Astrocyte (in vitro differentiated cells and primary cell): ENCODE data around the gene UVRAG. TPM values are rescaled to one million over a fixed set of nuclear protein-coding genes. Genes with fewer than 3 reads are reported as not detected.

Experiments used
- DNase-seq: peaks from one replicate; pipeline ENCODE4 v3.0.0-alpha.2; 2010; ENCODE audit warnings: low read depth
- FAIRE-seq: peaks from 2 replicates; lab custom pipeline; 2011; peaks lifted over from hg19 to GRCh38; lab: Jason Lieb, UNC
- H2AFZ ChIP-seq: 2 replicates; pipeline ENCODE4 v1.6.0; 2012; ENCODE audit warnings: low read depth, low read length, inconsistent platforms
- H3K27ac ChIP-seq: 2 replicates; pipeline ENCODE4 v1.5.1; 2011; ENCODE audit warnings: low read depth, low read length, inconsistent platforms
- H3K27me3 ChIP-seq: 2 replicates; pipeline ENCODE4 v1.6.0; 2011; ENCODE audit warnings: low read length, inconsistent platforms; ENCODE audit not compliant: insufficient read depth
- H3K36me3 ChIP-seq: 2 replicates; pipeline ENCODE4 v1.5.1; 2011; ENCODE audit warnings: low read length, inconsistent platforms; ENCODE audit not compliant: insufficient read depth
- H3K4me1 ChIP-seq: 2 replicates; pipeline ENCODE4 v1.5.1; 2011; ENCODE audit warnings: low read length, inconsistent platforms; ENCODE audit not compliant: insufficient read depth
- H3K4me2 ChIP-seq: 2 replicates; pipeline ENCODE4 v1.6.0; 2012; ENCODE audit warnings: low read length, inconsistent platforms
- H3K4me3 ChIP-seq: 2 replicates; pipeline ENCODE4 v1.5.1; 2011; ENCODE audit warnings: low read depth, mild to moderate bottlenecking, low read length, inconsistent platforms; ENCODE audit not compliant: insufficient read depth
- H3K79me2 ChIP-seq: 2 replicates; pipeline ENCODE4 v1.6.0; 2012; ENCODE audit warnings: mild to moderate bottlenecking, low read length, inconsistent platforms; ENCODE audit not compliant: insufficient read depth
- H3K9ac ChIP-seq: 2 replicates; pipeline ENCODE4 v1.6.0; 2012; ENCODE audit warnings: mild to moderate bottlenecking, low read length, inconsistent platforms
- H3K9me3 ChIP-seq: 2 replicates; pipeline ENCODE4 v1.5.1; 2012; ENCODE audit warnings: low read depth, mild to moderate bottlenecking, low read length, inconsistent platforms; ENCODE audit not compliant: insufficient read depth
- H4K20me1 ChIP-seq: 2 replicates; pipeline ENCODE4 v1.6.0; 2012; ENCODE audit warnings: low read length, inconsistent platforms; ENCODE audit not compliant: insufficient read depth
- H3K27ac Mint-ChIP-seq: one replicate; pipeline ENCODE4 v1.8.0; 2021; ENCODE audit warnings: mild to moderate bottlenecking, mixed read lengths; ENCODE audit not compliant: unreplicated experiment
- H3K27me3 Mint-ChIP-seq: one replicate; pipeline ENCODE4 v1.8.0; 2021; ENCODE audit warnings: low read depth, mixed read lengths; ENCODE audit not compliant: unreplicated experiment
- H3K36me3 Mint-ChIP-seq: one replicate; pipeline ENCODE4 v1.8.0; 2021; ENCODE audit warnings: low read depth, mixed read lengths; ENCODE audit not compliant: unreplicated experiment
- H3K4me1 Mint-ChIP-seq: one replicate; pipeline ENCODE4 v1.8.0; 2021; ENCODE audit warnings: low read depth, mixed read lengths; ENCODE audit not compliant: unreplicated experiment
- H3K4me3 Mint-ChIP-seq: one replicate; pipeline ENCODE4 v1.8.0; 2021; ENCODE audit warnings: mild to moderate bottlenecking, moderate library complexity, mixed read lengths; ENCODE audit not compliant: unreplicated experiment
- H3K9me3 Mint-ChIP-seq: one replicate; pipeline ENCODE4 v1.8.0; 2021; ENCODE audit warnings: mild to moderate bottlenecking, mixed read lengths; ENCODE audit not compliant: unreplicated experiment
- EZH2 ChIP-seq: IDR thresholded peaks from 2 replicates; pipeline ENCODE4 v1.6.1; 2012; ENCODE audit warnings: mild to moderate bottlenecking, low read length, inconsistent platforms; ENCODE audit not compliant: insufficient read depth
- total RNA-seq: library from RNA; stranded (reverse); gene quantifications from 2 replicates; pipeline ENCODE4 v1.2.1, GENCODE V29; 2021
- TF ChIP-seq, protein P1 (sequence below): IDR thresholded peaks from 2 replicates; pipeline ENCODE4 v1.5.1; 2011; ENCODE audit warnings: low read depth, mild to moderate bottlenecking, inconsistent platforms, low read length, moderate library complexity; ENCODE audit not compliant: insufficient read depth

UVRAG gene
- total RNA-seq, 1 donor from 2014 or later = 15.3 TPM

DNA sequence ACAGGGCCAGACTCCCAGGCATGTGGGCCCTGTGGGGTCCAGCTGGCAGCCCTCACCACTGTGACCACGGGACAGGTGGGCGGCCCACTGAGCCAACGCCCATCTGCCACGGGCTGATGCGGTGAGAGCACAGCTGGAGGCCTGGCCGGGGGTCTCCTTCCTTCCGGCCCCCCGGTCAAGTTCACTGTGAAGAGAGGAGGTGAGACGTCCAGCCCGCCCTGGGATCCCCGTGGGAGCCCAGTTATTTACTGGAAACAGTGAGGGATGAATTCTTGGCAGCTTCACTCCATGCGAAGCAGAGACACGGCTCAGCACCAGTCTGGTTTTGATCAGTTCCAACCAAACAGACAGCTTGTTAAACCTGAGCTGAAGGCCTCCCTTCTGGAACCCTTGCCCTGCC, 352.6 kb downstream of the UVRAG start:
- DNase-seq (no peak), FAIRE-seq (no peak)
- Histone ChIP-seq H3K27ac (no peak overlapping the region), H3K27me3 (peaks cover 5% of the 10 kb centered on the region), H3K36me3 (no peaks in the 10 kb centered on the region), H3K9me3 (no peaks in the 10 kb centered on the region), H3K4me3 (no peak overlapping the region), H3K4me1 (no peaks in the 10 kb centered on the region), H2AFZ (no peak overlapping the region), H3K79me2 (no peaks in the 10 kb centered on the region), H3K4me2 (no peak overlapping the region), H3K9ac (no peak overlapping the region), H4K20me1 (no peaks in the 10 kb centered on the region)
- H3K27me3 Mint-ChIP-seq = peaks cover 48% of the 10 kb centered on the region
- no peaks in the 10 kb centered on the region for H3K9me3 Mint-ChIP-seq
- no peaks in the 10 kb centered on the region for H3K4me1 Mint-ChIP-seq
- no peak overlapping the region for H3K4me3 Mint-ChIP-seq
- H3K27ac Mint-ChIP-seq = no peak overlapping the region
- TF ChIP-seq, protein P1, sequence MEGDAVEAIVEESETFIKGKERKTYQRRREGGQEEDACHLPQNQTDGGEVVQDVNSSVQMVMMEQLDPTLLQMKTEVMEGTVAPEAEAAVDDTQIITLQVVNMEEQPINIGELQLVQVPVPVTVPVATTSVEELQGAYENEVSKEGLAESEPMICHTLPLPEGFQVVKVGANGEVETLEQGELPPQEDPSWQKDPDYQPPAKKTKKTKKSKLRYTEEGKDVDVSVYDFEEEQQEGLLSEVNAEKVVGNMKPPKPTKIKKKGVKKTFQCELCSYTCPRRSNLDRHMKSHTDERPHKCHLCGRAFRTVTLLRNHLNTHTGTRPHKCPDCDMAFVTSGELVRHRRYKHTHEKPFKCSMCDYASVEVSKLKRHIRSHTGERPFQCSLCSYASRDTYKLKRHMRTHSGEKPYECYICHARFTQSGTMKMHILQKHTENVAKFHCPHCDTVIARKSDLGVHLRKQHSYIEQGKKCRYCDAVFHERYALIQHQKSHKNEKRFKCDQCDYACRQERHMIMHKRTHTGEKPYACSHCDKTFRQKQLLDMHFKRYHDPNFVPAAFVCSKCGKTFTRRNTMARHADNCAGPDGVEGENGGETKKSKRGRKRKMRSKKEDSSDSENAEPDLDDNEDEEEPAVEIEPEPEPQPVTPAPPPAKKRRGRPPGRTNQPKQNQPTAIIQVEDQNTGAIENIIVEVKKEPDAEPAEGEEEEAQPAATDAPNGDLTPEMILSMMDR = no peak
- no peak for TF ChIP-seq EZH2
- no peaks in the 10 kb centered on the region for H3K36me3 Mint-ChIP-seq

DNA sequence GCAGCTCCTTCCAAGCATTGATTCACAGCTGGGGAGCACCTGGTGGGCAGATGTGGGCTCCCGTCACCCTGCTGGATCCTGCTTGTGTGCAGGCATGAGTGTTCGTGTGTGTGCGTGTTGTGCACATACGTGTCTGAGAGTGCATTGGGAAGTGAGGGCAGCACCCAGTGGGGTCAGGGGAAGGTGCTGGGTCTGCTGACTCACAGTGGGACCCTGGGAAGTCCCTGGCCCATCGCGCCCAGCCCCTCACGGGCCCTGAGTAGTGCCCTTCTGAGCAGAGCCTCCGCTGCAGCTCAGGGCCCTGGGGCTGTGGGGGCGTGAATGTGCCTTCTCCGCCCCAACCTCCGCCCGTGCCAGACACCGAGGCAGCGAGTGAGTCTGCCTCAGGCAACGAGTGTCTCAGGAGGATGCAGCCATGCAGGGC, 354.5 kb downstream of the UVRAG start:
- peaks cover 8% of the 10 kb centered on the region for H3K27me3 ChIP-seq
- Mint-ChIP-seq H3K4me1 (no peaks in the 10 kb centered on the region), H3K27me3 (peaks cover 48% of the 10 kb centered on the region)

DNA sequence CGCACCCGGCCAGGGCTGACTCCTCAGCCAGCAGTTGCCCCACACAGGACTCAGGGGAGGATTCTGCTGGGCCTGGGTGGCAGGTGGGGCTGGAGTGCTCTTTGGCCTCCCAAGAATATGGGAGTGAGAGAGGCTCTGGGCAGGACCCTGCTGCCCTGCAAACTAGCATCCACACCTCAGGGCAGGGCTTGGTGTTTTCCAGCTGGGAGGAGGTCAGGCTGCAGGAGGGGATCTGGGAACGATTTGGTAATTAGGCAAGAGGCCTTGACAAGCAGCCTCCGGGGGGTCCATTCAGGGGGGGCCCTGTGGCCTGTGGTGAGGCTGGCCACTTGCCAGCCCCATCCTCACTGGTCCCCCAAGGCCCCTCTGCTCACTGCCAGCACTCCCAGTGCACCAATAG, 355.5 kb downstream of the UVRAG start:
- Mint-ChIP-seq H3K9me3 (peaks cover 4% of the 10 kb centered on the region), H3K4me3 (no peak overlapping the region), H3K27me3 (peaks cover 50% of the 10 kb centered on the region), H3K4me1 (no peaks in the 10 kb centered on the region), H3K27ac (no peak overlapping the region), H3K36me3 (no peaks in the 10 kb centered on the region)
- no peaks in the 10 kb centered on the region for H3K9me3 ChIP-seq
- no peak overlapping the region for H3K9ac ChIP-seq
- no peak overlapping the region for H3K4me3 ChIP-seq
- H2AFZ ChIP-seq = no peak overlapping the region
- DNase-seq (no peak), FAIRE-seq (no peak)
- TF ChIP-seq, protein P1 = no peak
- TF ChIP-seq EZH2 = no peak
- H3K27ac ChIP-seq = no peak overlapping the region
- H3K79me2 ChIP-seq = no peaks in the 10 kb centered on the region
- H3K4me1 ChIP-seq = no peaks in the 10 kb centered on the region
- H3K4me2 ChIP-seq = no peak overlapping the region
- no peaks in the 10 kb centered on the region for H4K20me1 ChIP-seq
- H3K27me3 ChIP-seq = peaks cover 8% of the 10 kb centered on the region
- H3K36me3 ChIP-seq = no peaks in the 10 kb centered on the region

More for the DNA sequence above, 354.5 kb downstream of the UVRAG start:
- Histone ChIP-seq H3K4me3 (no peak overlapping the region), H2AFZ (no peak overlapping the region), H3K27ac (no peak overlapping the region), H3K79me2 (no peaks in the 10 kb centered on the region), H3K4me1 (no peaks in the 10 kb centered on the region), H3K9me3 (no peaks in the 10 kb centered on the region), H3K9ac (no peak overlapping the region), H4K20me1 (no peaks in the 10 kb centered on the region), H3K36me3 (no peaks in the 10 kb centered on the region), H3K4me2 (no peak overlapping the region)
- FAIRE-seq (no peak), DNase-seq (no peak)
- peaks cover 3% of the 10 kb centered on the region for H3K9me3 Mint-ChIP-seq
- no peaks in the 10 kb centered on the region for H3K36me3 Mint-ChIP-seq
- no peak overlapping the region for H3K4me3 Mint-ChIP-seq
- TF ChIP-seq, protein P1 = no peak
- TF ChIP-seq EZH2 = no peak
- no peak overlapping the region for H3K27ac Mint-ChIP-seq
